C4-2B (cell line): ENCODE measurements around the gene SPATA12.

Experiments used
- H3K27ac ChIP-seq: fragments of 450-650 bp; 2 replicates; pipeline ENCODE4 v1.5.1; 2017
- ZFX ChIP-seq: fragments of 450-650 bp; IDR thresholded peaks from 2 replicates; pipeline ENCODE4 v1.6.1; 2017
- TF ChIP-seq, protein P1 (sequence below): fragments of 450-650 bp; conservative IDR thresholded peaks from 2 replicates; pipeline ENCODE4 v1.5.1; 2017; ENCODE audit warnings: mild to moderate bottlenecking

The SPATA12 gene

DNA sequence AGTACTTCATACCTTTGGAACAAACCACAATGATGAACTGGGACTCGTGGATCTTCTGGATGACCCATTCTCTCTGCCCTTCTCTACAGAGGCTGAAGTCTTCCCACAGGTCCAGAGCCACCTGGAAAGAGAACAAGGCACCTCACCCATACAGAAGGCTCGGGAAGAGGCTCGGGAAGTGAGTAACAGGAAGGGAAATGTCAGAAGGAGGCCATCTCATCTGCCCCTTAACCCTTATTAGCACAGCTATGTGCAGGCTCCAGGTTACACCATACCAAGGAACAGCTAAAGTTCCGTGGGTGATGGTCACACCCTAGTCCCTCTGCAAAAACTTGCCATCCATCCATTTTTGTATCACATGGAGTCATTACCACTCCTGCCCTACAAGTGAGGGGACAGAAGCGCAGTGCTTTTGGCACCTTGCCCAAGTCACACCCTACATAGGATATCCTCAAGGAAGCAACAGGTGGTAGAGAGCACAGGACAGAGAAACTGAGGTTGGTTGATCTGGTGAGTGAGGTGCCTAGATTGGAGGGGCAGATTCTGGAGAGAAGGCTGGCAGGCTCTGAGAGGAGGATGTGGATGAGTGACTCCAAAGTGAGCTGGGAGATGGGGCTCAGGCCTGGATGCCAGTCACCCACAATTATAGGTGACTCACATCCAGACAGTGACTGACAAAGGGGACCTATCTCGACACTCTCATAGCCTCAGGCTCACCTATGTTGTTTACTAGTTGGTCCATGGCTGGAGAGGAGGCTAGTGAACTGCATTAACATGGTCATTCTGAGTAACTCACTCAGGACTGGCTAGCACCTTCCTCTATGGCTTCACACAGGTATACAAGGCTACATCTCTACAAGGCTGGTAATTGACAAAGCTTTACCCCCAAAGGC, 38.2 kb downstream of the SPATA12 start:
- TF ChIP-seq ZFX = no peak
- TF ChIP-seq, protein P1, sequence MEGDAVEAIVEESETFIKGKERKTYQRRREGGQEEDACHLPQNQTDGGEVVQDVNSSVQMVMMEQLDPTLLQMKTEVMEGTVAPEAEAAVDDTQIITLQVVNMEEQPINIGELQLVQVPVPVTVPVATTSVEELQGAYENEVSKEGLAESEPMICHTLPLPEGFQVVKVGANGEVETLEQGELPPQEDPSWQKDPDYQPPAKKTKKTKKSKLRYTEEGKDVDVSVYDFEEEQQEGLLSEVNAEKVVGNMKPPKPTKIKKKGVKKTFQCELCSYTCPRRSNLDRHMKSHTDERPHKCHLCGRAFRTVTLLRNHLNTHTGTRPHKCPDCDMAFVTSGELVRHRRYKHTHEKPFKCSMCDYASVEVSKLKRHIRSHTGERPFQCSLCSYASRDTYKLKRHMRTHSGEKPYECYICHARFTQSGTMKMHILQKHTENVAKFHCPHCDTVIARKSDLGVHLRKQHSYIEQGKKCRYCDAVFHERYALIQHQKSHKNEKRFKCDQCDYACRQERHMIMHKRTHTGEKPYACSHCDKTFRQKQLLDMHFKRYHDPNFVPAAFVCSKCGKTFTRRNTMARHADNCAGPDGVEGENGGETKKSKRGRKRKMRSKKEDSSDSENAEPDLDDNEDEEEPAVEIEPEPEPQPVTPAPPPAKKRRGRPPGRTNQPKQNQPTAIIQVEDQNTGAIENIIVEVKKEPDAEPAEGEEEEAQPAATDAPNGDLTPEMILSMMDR = no peak
- no peak overlapping the region for H3K27ac ChIP-seq

DNA sequence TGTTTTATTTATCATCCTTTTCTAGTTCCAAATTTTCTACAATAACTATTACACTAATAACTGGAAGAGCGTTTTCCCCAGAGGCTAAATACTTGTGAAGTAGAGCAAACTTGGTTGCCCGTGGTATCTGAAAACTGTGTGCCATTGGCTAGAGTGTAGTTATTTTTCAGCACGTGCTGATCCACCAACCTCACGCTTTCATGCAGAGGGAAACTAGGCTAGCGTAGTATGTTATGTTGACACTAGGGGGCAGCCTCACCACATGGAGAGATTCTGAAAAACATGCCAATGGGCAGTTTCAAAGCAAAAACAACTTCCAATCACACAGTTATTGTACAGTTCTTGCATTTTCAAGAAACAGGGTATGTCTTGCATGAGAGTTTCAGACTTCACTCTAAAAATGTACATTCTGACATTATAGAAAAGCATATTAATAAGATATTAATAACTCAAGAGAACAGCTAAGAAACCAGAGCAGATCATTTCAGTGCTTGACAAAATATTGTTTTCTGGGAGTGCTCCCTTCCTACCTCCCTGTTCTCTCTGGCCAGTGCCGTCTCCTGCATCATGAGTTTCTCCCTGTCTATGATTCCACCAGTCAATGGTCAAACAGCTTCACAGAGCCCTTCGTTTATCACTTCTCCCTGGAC, 39.7 kb downstream of the SPATA12 start:
- H3K27ac ChIP-seq = no peak overlapping the region
- TF ChIP-seq, protein P1 = peak; percentile 90
- TF ChIP-seq ZFX = no peak

DNA sequence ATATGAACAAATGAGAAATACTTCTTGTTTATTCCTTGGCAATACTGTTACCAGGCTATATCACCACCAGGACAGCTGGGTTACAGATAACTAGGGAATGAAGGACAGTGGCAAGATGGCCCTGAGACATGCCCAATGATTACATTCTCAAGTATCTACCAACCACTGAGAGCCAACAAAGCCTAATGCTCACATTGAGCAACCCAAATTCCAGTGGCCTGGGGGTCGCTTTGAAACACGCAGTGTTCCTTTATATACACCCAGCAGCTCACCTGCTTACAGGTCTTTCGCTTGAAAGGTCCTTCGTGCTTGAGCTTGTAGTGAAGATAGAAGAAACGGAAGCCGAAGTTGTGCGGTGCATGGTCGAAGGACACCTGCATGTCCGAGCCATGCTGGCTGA, 45.1 kb downstream of the SPATA12 start:
- H3K27ac ChIP-seq = no peak overlapping the region
- TF ChIP-seq, protein P1 = no peak
- TF ChIP-seq ZFX = no peak

DNA sequence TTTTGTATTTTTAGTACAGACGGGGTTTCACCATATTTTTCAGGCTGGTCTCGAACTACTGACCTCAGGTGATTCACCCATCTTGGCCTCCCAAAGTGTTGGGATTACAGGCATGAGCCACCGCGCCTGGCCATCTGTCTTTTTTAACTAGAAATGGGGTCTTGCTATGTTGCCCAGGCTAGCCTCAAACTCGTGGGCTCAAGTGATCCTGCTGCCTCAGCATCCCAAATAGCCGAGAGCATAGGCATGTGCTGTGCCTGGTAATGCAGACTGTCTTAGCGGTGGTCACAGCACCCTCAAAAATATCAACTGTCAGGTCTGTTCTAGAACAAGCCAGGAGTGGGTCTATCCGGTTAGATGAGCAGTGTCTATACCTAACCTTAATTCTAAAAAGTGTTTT, 48.2 kb downstream of the SPATA12 start:
- no peak overlapping the region for H3K27ac ChIP-seq
- TF ChIP-seq, protein P1 = no peak

DNA sequence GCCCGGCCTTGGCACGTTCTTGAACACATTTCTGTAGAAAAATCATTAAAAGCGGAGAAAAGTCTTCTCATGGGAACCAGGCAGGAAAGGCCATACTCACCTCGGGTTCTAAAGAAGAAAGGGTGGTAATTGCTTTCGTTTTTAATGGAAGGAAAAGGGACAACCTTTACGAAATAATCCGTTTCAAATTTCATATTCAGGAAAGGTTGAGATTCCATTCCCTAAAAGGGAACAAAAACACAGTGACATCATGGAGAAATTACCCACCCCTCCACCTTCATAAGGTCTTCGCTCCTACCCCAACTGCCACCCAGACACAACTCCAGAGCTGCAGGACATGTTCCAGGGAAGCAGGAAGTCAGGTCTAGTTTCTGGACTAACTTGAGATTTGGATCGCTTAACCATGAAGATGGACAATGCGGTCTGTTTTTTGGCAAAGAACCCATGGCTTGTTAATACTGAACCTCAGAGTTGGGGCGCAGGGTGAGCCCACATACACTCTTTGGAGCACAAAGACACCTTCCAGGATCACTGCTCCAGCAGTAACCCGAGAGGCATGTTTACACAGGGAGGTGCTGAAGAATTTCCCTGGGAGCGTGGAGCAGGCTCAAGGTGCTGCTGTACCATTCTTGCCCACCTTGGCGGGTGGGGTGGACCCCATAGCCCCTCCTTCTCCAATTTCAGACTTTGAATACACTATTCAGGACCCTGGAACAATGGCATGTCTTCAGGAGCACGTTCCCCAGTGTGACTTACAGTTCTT, 49.2 kb downstream of the SPATA12 start:
- TF ChIP-seq, protein P1 = no peak
- no peak for TF ChIP-seq ZFX
- no peak overlapping the region for H3K27ac ChIP-seq

DNA sequence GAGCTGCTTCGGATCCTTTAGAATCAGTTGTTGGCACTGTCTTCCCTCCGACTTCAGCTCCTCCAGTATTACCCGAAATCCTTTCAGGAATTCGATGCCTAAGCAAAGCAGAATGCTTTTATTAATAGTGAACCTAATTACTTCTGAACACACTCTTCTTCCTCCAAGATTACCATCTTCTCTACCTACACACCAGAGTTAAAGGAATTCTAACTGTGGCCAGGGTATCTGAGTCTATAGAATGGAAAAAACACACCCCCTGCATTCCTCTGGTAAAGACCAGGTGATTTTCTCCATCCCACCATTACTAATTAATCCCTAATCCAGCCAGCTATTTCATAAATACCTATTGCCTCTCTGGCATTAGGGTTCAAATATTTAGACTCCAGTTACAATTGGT, 49.8 kb downstream of the SPATA12 start:
- TF ChIP-seq ZFX = no peak
- TF ChIP-seq, protein P1 = no peak
- no peak overlapping the region for H3K27ac ChIP-seq
